Right lobe of liver (tissue), 6 donors: ENCODE data around the gene DNAAF2. TPM values are rescaled to one million over a fixed set of nuclear protein-coding genes. Genes with fewer than 3 reads are reported as not detected.
A peak's percentile ranks its signal among the peaks of the same experiment; 100 is the strongest.
"Not testable (repeated sequence)": the region's sequence is repeated elsewhere in the genome, so short reads cannot be mapped to it uniquely, and the experiment has no call there.

Source experiments
- ATAC-seq, 4 donors: fragments of 200-7000 bp; cut with Tn5 transposase; one replicate each; pipeline ENCODE4 v1.9.1; 2020; ENCODE audit warnings: mild to moderate bottlenecking in 4 of 4, moderate library complexity in 4 of 4
- DNase-seq, 3 donors: peaks; one replicate each; pipeline ENCODE4 v3.0.0-alpha.2; 2020
- H3K27ac ChIP-seq, 3 donors: fragments of 200-600 bp; one replicate each; pipeline ENCODE4 v1.8.0; 2022
- H3K27me3 ChIP-seq, 2 donors: fragments of 200-600 bp; one replicate each; pipeline ENCODE4 v1.8.0; 2022
- H3K36me3 ChIP-seq, 4 donors: fragments of 200-600 bp; sonication (generic) in 1 of 4; one replicate each; pipeline versions ENCODE4 v1.5.1 to v1.8.0; 2017 to 2022; ENCODE audit warnings: control low read depth in 1 of 4
- H3K4me1 ChIP-seq, 4 donors: fragments of 200-600 bp; sonication (generic) in 1 of 4; one replicate each; pipeline versions ENCODE4 v1.5.1 to v1.8.0; 2017 to 2022; ENCODE audit warnings: control low read depth in 1 of 4
- H3K4me3 ChIP-seq, 3 donors: fragments of 200-600 bp; one replicate each; pipeline ENCODE4 v1.8.0; 2022
- H3K9me3 ChIP-seq, 4 donors: fragments of 200-600 bp; sonication (generic) in 1 of 4; one replicate each; pipeline versions ENCODE4 v1.5.1 to v1.8.0; 2017 to 2022; ENCODE audit warnings: control low read depth in 1 of 4
- CTCF ChIP-seq, 4 donors: fragments of 200-600 bp in 3 of 4; fragments of 450-650 bp in 1 of 4; IDR thresholded peaks; one replicate each; pipeline versions ENCODE4 v1.5.1 to v1.8.0; 2016 to 2022; ENCODE audit warnings: antibody characterized with exemption in 4 of 4, mild to moderate bottlenecking in 2 of 4
- POLR2A ChIP-seq: fragments of 450-650 bp; IDR thresholded peaks from one replicate; pipeline ENCODE4 v1.6.1; 2017; ENCODE audit warnings: antibody characterized with exemption, mild to moderate bottlenecking
- WGBS: methylation state at CpG from one replicate; pipeline ENCODE4 v1.1.6; 2018; ENCODE audit warnings: low coverage, low lambda C conversion rate; ENCODE audit not compliant: insufficient coverage; ENCODE audit errors: missing lambda C conversion rate; 5-methylcytosine and 5-hydroxymethylcytosine counted together
- intact Hi-C, 2 donors: fragments of 100-400 bp; cut with DNase I; formaldehyde crosslinking; loops; one replicate each; pipeline versions ENCODE4 v1.11.2 to v1.14.1; 2022
- total RNA-seq, 6 experiments: library from RNA; depleted of rRNA in 2 of 6; stranded (reverse); fragments of >200 nt in 2 of 6; fragmentation: NEBNext Ultra II Directional in 3 of 6; extraction: Animal tissue kit (Norgen Biotek cat#: 25700) in 3 of 6; gene quantifications; one replicate each; pipeline versions ENCODE4 v1.1.0 to v1.2.4, GENCODE V29; 2016 to 2023
- donor health status: DM: no; HTN: yes; CAD: no.
- donor health status: DM: no; HTN: no; CAD: no.
- donor health status: DM: no; HTN: no; CAD: no.
- donor health status: DM: no; HTN: yes; CAD: no.
- donor health status: DM: no; HTN: yes; CAD: no.

DNAAF2 gene
- total RNA-seq, 6 experiments from 2014 or later, result 2.6 to 9.7 (median 6.0) TPM

GRCh38 chr14:49622022-49622607, 12.9 kb downstream of the DNAAF2 start:
- Histone ChIP-seq H3K9me3 (no peaks in the 10 kb centered on the region), H3K27ac (peak overlapping the region; percentile 80 to 96 (median 88)), H3K27me3 (no peaks in the 10 kb centered on the region), H3K4me3 (peak overlapping the region; percentile 92 to 97 (median 95)), H3K4me1 (peaks cover 0 to 35% (median 5%) of the 10 kb centered on the region in 4 donors), H3K36me3 (peaks cover 0 to 17% (median 8%) of the 10 kb centered on the region in 4 donors)
- ATAC-seq (no peak), DNase-seq (no peak)
- intact Hi-C loops, result no loop called here
- 25% methylated on average over 3 of the region's 3 CpGs for WGBS
- TF ChIP-seq CTCF (IDR thresholded peaks at IDR 0.05) (no peak), POLR2A (no peak)

- no peaks in the 10 kb centered on the region for H3K27me3 ChIP-seq
- ATAC-seq (peak; percentile 20 to 56 (median 48)), DNase-seq (peak; percentile 68 to 80 (median 73))
- intact Hi-C loops, result no loop called here
- H3K9me3 ChIP-seq, result no peaks in the 10 kb centered on the region
- WGBS, result 6% methylated on average over 8 of the region's 65 CpGs
- peak overlapping the region; percentile 92 to 97 (median 95) for H3K4me3 ChIP-seq
- TF ChIP-seq CTCF (IDR thresholded peaks at IDR 0.05) (no peak), POLR2A (no peak)
- peaks cover 0 to 29% (median 4%) of the 10 kb centered on the region in 4 donors for H3K4me1 ChIP-seq
- peaks cover 0 to 17% (median 8%) of the 10 kb centered on the region in 4 donors for H3K36me3 ChIP-seq
- peak overlapping the region; percentile 80 to 96 (median 88) for H3K27ac ChIP-seq
Observed at GRCh38 chr14:49621114-49621881, 13.7 kb downstream of the DNAAF2 start.

GRCh38 chr14:49620182-49621113, 14.6 kb downstream of the DNAAF2 start, which contains the start of the genes MGAT2 and RPL36AL:
Gene MGAT2 (plus strand): TSS chr14:49620799. CDS start chr14:49621269, 470 bp downstream.
Gene RPL36AL (minus strand): TSS chr14:49620626. CDS start chr14:49619104, 1,522 bp downstream.
- no peaks in the 10 kb centered on the region for H3K9me3 ChIP-seq
- DNase-seq (peak; percentile 99 to 100 (median 100)), ATAC-seq (peak; percentile 94 to 99 (median 96))
- TF ChIP-seq POLR2A (peak; percentile 99), CTCF (IDR thresholded peaks at IDR 0.05) (peak in 2 of 4 donors; percentile 16 to 29)
- H3K4me1 ChIP-seq, result peaks cover 0 to 25% (median 3%) of the 10 kb centered on the region in 4 donors
- intact Hi-C loops, result no loop called here
- peak within 1 kb of the TSS; percentile 81 to 96 (median 88) for H3K27ac ChIP-seq
- no peaks in the 10 kb centered on the region for H3K27me3 ChIP-seq
- peak within 1 kb of the TSS; percentile 92 to 97 (median 95) for H3K4me3 ChIP-seq
- WGBS, result 0% methylated on average over 31 of the region's 85 CpGs
- peaks cover 0 to 13% (median 7%) of the 10 kb centered on the region in 4 donors for H3K36me3 ChIP-seq

GRCh38 chr14:49619730-49620129, 15.3 kb downstream of the DNAAF2 start:
- DNase-seq, result no peak
- Histone ChIP-seq H3K4me1 (peaks cover 0 to 20% (median 3%) of the 10 kb centered on the region in 4 donors), H3K36me3 (peaks cover 0 to 10% (median 5%) of the 10 kb centered on the region in 4 donors), H3K27me3 (no peaks in the 10 kb centered on the region), H3K27ac (peak overlapping the region; percentile 81 to 96 (median 88)), H3K4me3 (peak overlapping the region; percentile 92 to 97 (median 95)), H3K9me3 (no peaks in the 10 kb centered on the region)
- no peak for ATAC-seq
- under 1% methylated on average over 11 of the region's 11 CpGs for WGBS
- intact Hi-C loops, result no loop called here
- TF ChIP-seq CTCF (IDR thresholded peaks at IDR 0.05), result no peak
- no peak for TF ChIP-seq POLR2A

- H3K27me3 ChIP-seq, DNase-seq, intact Hi-C loops, H3K9me3 ChIP-seq, ATAC-seq, H3K27ac ChIP-seq: not testable (repeated sequence)
- H3K36me3 ChIP-seq, result peaks cover 0 to 10% (median 5%) of the 10 kb centered on the region in 4 donors
- peak overlapping the region; percentile 92 to 97 (median 95) for H3K4me3 ChIP-seq
- H3K4me1 ChIP-seq, result peaks cover 0 to 15% (median 3%) of the 10 kb centered on the region in 4 donors
- 44% methylated on average over 19 of the region's 19 CpGs for WGBS
Observed at GRCh38 chr14:49619273-49619672, 15.8 kb downstream of the DNAAF2 start.
